Fibroblast of skin of right biceps (primary cell): ENCODE data around the gene ST6GALNAC3.

Source experiments
- DNase-seq: peaks from one replicate; pipeline ENCODE4 v3.0.0-alpha.2; 2013

The ST6GALNAC3 gene

GRCh38 chr1:76542359-76542758 lies 467.8 kb downstream of the ST6GALNAC3 start:
- DNase-seq, result no peak

GRCh38 chr1:76543495-76543894 lies 468.9 kb downstream of the ST6GALNAC3 start:
- no peak for DNase-seq

- no peak for DNase-seq
Measured at GRCh38 chr1:76546354-76546933, 471.9 kb downstream of the ST6GALNAC3 start.

GRCh38 chr1:76547916-76548315 lies 473.4 kb downstream of the ST6GALNAC3 start:
- DNase-seq, result no peak

GRCh38 chr1:76548513-76549100 lies 474.1 kb downstream of the ST6GALNAC3 start:
- no peak for DNase-seq

- DNase-seq, result no peak
Measured at GRCh38 chr1:76554283-76554682, 479.7 kb downstream of the ST6GALNAC3 start.

GRCh38 chr1:76562292-76562691 lies 487.7 kb downstream of the ST6GALNAC3 start:
- no peak for DNase-seq

- DNase-seq, result no peak
Measured at GRCh38 chr1:76568573-76569238, 494.2 kb downstream of the ST6GALNAC3 start.

- DNase-seq, result no peak
Measured at GRCh38 chr1:76571248-76571647, 496.7 kb downstream of the ST6GALNAC3 start.

- no peak for DNase-seq
Measured at GRCh38 chr1:76572229-76572628, 497.7 kb downstream of the ST6GALNAC3 start.

GRCh38 chr1:76576876-76577524 lies 502.5 kb downstream of the ST6GALNAC3 start:
- DNase-seq, result no peak

GRCh38 chr1:76577525-76578185 lies 503.1 kb downstream of the ST6GALNAC3 start:
- DNase-seq, result no peak

GRCh38 chr1:76580206-76580605 lies 505.7 kb downstream of the ST6GALNAC3 start:
- no peak for DNase-seq

GRCh38 chr1:76581712-76582111 lies 507.2 kb downstream of the ST6GALNAC3 start:
- DNase-seq, result no peak

- no peak for DNase-seq
Measured at GRCh38 chr1:76583235-76583868, 508.8 kb downstream of the ST6GALNAC3 start.

- no peak for DNase-seq
Measured at GRCh38 chr1:76583875-76584477, 509.4 kb downstream of the ST6GALNAC3 start.

GRCh38 chr1:76585980-76586674 lies 511.6 kb downstream of the ST6GALNAC3 start:
- DNase-seq, result no peak

- DNase-seq, result no peak
Measured at GRCh38 chr1:76587212-76587611, 512.7 kb downstream of the ST6GALNAC3 start.

- no peak for DNase-seq
Measured at GRCh38 chr1:76591461-76591860, 516.9 kb downstream of the ST6GALNAC3 start.

GRCh38 chr1:76591963-76592362 lies 517.4 kb downstream of the ST6GALNAC3 start:
- DNase-seq, result no peak

GRCh38 chr1:76593141-76593540 lies 518.6 kb downstream of the ST6GALNAC3 start:
- DNase-seq, result no peak

- DNase-seq, result peak; percentile 2
Measured at GRCh38 chr1:76593618-76594017, 519.1 kb downstream of the ST6GALNAC3 start.
